OCI-LY3 (cell line): Measurements from ENCODE around the gene SAMD4A.

Experiments used
- H2AFZ ChIP-seq: fragments of 200-600, 300-600 bp; shearing (Covaris generic); 2 replicates; pipeline ENCODE4 v1.6.0; 2014; ENCODE audit warnings: antibody characterized with exemption, low read depth, low read length
- H3K27ac ChIP-seq: fragments of 200-600, 300-600 bp; sonication (generic); 2 replicates; pipeline ENCODE4 v1.5.1; 2014; ENCODE audit warnings: mild to moderate bottlenecking, low read length, moderate library complexity, mixed read lengths
- H3K27me3 ChIP-seq: fragments of 200-600, 300-600 bp; sonication (generic); 2 replicates; pipeline ENCODE4 v1.6.1; 2014; ENCODE audit warnings: low read depth, low read length, mixed read lengths
- H3K36me3 ChIP-seq: fragments of 200-600, 300-600 bp; sonication (generic); replicated peaks from 2 replicates; pipeline ENCODE3; 2014; ENCODE audit warnings: low read depth, low read length, mixed read lengths
- H3K4me1 ChIP-seq: fragments of 300-600, 200-600 bp; sonication (generic); 2 replicates; pipeline ENCODE4 v1.6.1; 2014; ENCODE audit warnings: low read length, mixed read lengths
- H3K4me2 ChIP-seq: fragments of 200-600, 300-600 bp; sonication (generic); 2 replicates; pipeline ENCODE4 v1.6.1; 2014; ENCODE audit warnings: low read length, mixed read lengths
- H3K4me3 ChIP-seq: fragments of 300-600, 200-600 bp; sonication (generic); 2 replicates; pipeline ENCODE4 v1.5.1; 2014; ENCODE audit warnings: antibody characterized with exemption, mild to moderate bottlenecking, low read length, moderate library complexity
- H3K79me2 ChIP-seq: fragments of 300-600, 200-600 bp; shearing (Covaris generic); 2 replicates; pipeline ENCODE4 v1.6.1; 2014; ENCODE audit warnings: mild to moderate bottlenecking, low read length, mixed read lengths
- H3K9ac ChIP-seq: fragments of 300-600, 200-600 bp; shearing (Covaris generic); 2 replicates; pipeline ENCODE4 v1.6.0; 2014; ENCODE audit warnings: mild to moderate bottlenecking, low read length, moderate library complexity
- H3K9me3 ChIP-seq: fragments of 200-600, 300-600 bp; shearing (Covaris generic); 2 replicates; pipeline ENCODE4 v1.6.1; 2014; ENCODE audit warnings: low read length, mixed read lengths; ENCODE audit not compliant: insufficient read depth
- H4K20me1 ChIP-seq: fragments of 200-600, 300-600 bp; sonication (generic); 2 replicates; pipeline ENCODE4 v1.6.1; 2016; ENCODE audit warnings: low read length, mixed read lengths; ENCODE audit not compliant: insufficient read depth
- EZH2phosphoT487 ChIP-seq: fragments of 200-600 bp; shearing (Covaris generic); IDR thresholded peaks from 2 replicates; pipeline ENCODE4 v1.6.1; 2018; ENCODE audit warnings: antibody characterized with exemption, mixed run types, low read depth
- TF ChIP-seq, protein P1 (sequence below): fragments of 200-600, 300-600 bp; sonication (generic); IDR thresholded peaks from 2 replicates; pipeline ENCODE4 v1.5.1; 2014; ENCODE audit warnings: antibody characterized with exemption, low read length, low read depth

SAMD4A gene

DNA sequence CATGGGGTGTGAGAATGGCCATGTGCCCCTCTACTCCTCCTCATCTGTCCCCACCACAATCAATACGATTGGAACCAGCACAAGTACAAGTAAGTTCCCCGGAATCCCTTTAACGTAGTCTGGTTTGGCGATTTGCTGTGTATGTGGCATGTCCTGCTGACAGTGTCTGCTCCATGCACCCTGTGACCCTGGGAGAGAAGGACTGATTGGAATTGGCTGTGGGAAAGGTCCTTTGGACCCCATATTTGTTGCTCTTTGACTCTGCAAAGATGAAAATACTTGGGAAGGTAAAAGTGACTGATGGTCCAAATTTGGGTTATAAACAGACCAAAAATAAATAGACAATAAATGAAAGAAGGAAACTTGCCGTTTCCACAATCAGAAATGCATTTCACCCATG lies 135.6 kb downstream of the SAMD4A start:
- Histone ChIP-seq H3K4me2 (no peak overlapping the region), H3K79me2 (no peaks in the 10 kb centered on the region), H3K36me3 (no peaks in the 10 kb centered on the region), H3K9me3 (no peaks in the 10 kb centered on the region), H3K27ac (no peak overlapping the region), H3K27me3 (peaks cover 34% of the 10 kb centered on the region), H2AFZ (no peak overlapping the region), H4K20me1 (no peaks in the 10 kb centered on the region), H3K9ac (no peak overlapping the region), H3K4me3 (no peak overlapping the region), H3K4me1 (no peaks in the 10 kb centered on the region)
- no peak for TF ChIP-seq EZH2phosphoT487
- TF ChIP-seq, protein P1, sequence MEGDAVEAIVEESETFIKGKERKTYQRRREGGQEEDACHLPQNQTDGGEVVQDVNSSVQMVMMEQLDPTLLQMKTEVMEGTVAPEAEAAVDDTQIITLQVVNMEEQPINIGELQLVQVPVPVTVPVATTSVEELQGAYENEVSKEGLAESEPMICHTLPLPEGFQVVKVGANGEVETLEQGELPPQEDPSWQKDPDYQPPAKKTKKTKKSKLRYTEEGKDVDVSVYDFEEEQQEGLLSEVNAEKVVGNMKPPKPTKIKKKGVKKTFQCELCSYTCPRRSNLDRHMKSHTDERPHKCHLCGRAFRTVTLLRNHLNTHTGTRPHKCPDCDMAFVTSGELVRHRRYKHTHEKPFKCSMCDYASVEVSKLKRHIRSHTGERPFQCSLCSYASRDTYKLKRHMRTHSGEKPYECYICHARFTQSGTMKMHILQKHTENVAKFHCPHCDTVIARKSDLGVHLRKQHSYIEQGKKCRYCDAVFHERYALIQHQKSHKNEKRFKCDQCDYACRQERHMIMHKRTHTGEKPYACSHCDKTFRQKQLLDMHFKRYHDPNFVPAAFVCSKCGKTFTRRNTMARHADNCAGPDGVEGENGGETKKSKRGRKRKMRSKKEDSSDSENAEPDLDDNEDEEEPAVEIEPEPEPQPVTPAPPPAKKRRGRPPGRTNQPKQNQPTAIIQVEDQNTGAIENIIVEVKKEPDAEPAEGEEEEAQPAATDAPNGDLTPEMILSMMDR = no peak

DNA sequence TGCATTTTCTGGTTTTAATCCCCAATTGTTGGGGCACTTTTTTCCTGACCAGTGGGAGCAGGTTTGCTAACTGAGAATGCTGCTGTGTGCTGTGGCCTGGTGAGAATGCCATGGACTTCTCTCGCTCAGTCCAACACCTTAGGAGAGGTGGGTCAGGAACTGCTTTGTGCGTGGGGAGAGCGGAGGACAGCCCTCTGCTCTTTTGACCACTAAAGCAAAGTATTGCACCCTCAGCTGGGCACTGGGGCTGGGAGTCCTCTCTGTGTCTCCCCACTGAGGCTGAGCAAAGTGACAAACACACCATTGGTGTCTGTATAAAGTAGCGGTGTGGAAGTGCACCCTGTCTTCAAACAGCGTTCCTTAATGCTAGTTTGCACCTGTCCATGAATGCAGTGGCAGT lies 136.2 kb downstream of the SAMD4A start:
- Histone ChIP-seq H3K9me3 (no peaks in the 10 kb centered on the region), H3K79me2 (no peaks in the 10 kb centered on the region), H2AFZ (no peak overlapping the region), H3K9ac (no peak overlapping the region), H3K27me3 (peaks cover 34% of the 10 kb centered on the region), H3K36me3 (no peaks in the 10 kb centered on the region), H3K4me3 (no peak overlapping the region), H3K27ac (no peak overlapping the region), H4K20me1 (no peaks in the 10 kb centered on the region), H3K4me1 (no peaks in the 10 kb centered on the region), H3K4me2 (no peak overlapping the region)
- TF ChIP-seq, protein P1 = no peak
- no peak for TF ChIP-seq EZH2phosphoT487

DNA sequence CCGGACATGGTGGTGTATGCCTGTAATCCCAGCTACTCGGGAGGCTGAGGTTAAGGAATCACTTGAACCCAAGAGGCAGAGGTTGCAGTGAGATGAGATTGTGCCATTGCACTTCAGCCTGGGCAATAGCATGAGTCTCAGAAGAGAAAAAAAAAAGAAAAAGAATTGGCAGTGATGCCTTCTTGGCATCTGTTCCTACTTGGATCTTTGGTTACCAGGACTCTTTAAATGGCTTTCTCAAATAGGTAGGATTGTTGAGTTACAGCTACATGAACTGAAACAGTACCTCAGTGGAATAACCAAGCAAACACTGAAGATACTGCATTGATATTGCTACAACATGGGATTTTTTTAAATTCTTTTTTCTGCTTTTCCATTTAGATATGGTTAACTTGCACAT lies 136.8 kb downstream of the SAMD4A start:
- no peak overlapping the region for H3K4me3 ChIP-seq
- peaks cover 31% of the 10 kb centered on the region for H3K27me3 ChIP-seq
- H3K9ac ChIP-seq = no peak overlapping the region
- H2AFZ ChIP-seq = no peak overlapping the region
- no peaks in the 10 kb centered on the region for H4K20me1 ChIP-seq
- TF ChIP-seq EZH2phosphoT487 = no peak
- TF ChIP-seq, protein P1 = no peak
- no peak overlapping the region for H3K27ac ChIP-seq
- no peaks in the 10 kb centered on the region for H3K79me2 ChIP-seq
- no peaks in the 10 kb centered on the region for H3K36me3 ChIP-seq
- no peaks in the 10 kb centered on the region for H3K9me3 ChIP-seq
- H3K4me2 ChIP-seq = no peak overlapping the region
- no peaks in the 10 kb centered on the region for H3K4me1 ChIP-seq

DNA sequence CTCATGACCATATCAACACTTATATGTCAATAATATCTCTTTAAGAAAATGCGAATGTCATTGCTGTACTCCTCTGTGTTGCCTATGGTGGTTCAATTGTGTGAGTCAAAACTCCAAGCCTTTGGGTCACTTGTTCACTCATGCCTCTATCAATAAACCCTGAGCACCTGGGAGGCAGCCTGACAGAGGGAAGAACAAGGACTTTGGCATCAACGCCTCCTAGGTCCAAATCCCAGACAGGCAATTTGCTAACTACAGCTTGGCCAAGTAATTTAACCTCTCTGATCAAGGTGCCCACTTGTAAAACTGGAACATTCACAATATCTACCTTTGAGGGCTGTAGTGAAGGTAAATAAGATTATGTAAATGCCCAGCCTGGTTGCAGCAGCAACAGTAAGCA lies 137.8 kb downstream of the SAMD4A start:
- TF ChIP-seq, protein P1 = no peak
- TF ChIP-seq EZH2phosphoT487 = no peak
- no peaks in the 10 kb centered on the region for H3K79me2 ChIP-seq
- H3K9me3 ChIP-seq = no peaks in the 10 kb centered on the region
- H2AFZ ChIP-seq = no peak overlapping the region
- H4K20me1 ChIP-seq = no peaks in the 10 kb centered on the region
- H3K4me1 ChIP-seq = no peaks in the 10 kb centered on the region
- no peaks in the 10 kb centered on the region for H3K36me3 ChIP-seq
- no peak overlapping the region for H3K4me3 ChIP-seq
- H3K27ac ChIP-seq = no peak overlapping the region
- H3K9ac ChIP-seq = no peak overlapping the region
- no peak overlapping the region for H3K4me2 ChIP-seq
- H3K27me3 ChIP-seq = peaks cover 25% of the 10 kb centered on the region
